ENCODE results near the gene FERMT3.

Gene FERMT3

DNA sequence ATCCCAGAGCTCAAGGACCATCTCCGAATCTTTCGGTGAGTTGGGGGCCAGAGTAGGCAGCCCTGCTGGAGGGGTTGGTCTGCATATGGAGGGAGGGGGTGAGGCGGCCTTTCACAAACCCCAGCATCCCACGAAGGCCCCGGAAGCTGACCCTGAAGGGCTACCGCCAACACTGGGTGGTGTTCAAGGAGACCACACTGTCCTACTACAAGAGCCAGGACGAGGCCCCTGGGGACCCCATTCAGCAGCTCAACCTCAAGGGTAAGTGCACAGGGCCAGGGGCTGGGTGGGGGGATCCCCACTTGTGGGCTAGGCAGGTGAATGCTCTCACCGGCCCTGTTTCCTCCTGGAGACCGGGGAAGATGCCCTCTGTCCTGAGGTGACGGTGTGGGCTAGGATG, 13.2 kb downstream of the FERMT3 start:
- no peak overlapping the region for H3K4me3 ChIP-seq (ENCODE audit: control insufficient read depth, low read depth, low read length)
- no peak for DNase-seq (ENCODE audit: low read depth)
- TF ChIP-seq, protein P1, sequence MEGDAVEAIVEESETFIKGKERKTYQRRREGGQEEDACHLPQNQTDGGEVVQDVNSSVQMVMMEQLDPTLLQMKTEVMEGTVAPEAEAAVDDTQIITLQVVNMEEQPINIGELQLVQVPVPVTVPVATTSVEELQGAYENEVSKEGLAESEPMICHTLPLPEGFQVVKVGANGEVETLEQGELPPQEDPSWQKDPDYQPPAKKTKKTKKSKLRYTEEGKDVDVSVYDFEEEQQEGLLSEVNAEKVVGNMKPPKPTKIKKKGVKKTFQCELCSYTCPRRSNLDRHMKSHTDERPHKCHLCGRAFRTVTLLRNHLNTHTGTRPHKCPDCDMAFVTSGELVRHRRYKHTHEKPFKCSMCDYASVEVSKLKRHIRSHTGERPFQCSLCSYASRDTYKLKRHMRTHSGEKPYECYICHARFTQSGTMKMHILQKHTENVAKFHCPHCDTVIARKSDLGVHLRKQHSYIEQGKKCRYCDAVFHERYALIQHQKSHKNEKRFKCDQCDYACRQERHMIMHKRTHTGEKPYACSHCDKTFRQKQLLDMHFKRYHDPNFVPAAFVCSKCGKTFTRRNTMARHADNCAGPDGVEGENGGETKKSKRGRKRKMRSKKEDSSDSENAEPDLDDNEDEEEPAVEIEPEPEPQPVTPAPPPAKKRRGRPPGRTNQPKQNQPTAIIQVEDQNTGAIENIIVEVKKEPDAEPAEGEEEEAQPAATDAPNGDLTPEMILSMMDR (IDR thresholded peaks at IDR 0.05; ENCODE audit: control insufficient read depth, insufficient read depth, low read depth, low read length, missing control alignments), result no peak

DNA sequence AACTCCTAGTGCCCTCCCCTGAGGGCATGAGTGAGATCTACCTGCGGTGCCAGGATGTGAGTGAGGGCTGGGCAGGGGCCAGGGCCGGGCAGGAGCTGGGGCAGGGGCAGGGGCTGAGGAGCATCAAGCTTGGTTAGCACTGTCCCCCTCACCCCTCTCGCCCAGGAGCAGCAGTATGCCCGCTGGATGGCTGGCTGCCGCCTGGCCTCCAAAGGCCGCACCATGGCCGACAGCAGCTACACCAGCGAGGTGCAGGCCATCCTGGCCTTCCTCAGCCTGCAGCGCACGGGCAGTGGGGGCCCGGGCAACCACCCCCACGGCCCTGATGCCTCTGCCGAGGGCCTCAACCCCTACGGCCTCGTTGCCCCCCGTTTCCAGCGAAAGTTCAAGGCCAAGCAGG, 13.8 kb downstream of the FERMT3 start:
- DNase-seq (ENCODE audit: low read depth), result no peak
- TF ChIP-seq, protein P1 (IDR thresholded peaks at IDR 0.05; ENCODE audit: control insufficient read depth, insufficient read depth, low read depth, low read length, missing control alignments), result no peak
- no peak overlapping the region for H3K4me3 ChIP-seq (ENCODE audit: control insufficient read depth, low read depth, low read length)

DNA sequence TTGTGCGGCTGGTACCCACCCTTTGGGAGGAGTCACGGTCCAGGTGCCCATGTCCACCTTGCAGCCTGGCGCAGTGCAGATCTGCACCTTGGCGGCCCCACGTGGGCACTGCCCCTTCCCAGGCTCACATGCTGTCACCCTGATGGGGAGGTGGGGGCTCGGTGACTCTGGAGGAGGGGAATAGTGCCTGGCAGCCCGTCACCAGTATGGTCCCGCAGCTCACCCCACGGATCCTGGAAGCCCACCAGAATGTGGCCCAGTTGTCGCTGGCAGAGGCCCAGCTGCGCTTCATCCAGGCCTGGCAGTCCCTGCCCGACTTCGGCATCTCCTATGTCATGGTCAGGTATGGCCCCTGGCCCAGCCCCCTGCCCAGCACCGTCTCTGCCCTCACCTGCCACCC, 14.3 kb downstream of the FERMT3 start:
- TF ChIP-seq, protein P1 (IDR thresholded peaks at IDR 0.05; ENCODE audit: control insufficient read depth, insufficient read depth, low read depth, low read length, missing control alignments), result no peak
- no peak overlapping the region for H3K4me3 ChIP-seq (ENCODE audit: control insufficient read depth, low read depth, low read length)
- no peak for DNase-seq (ENCODE audit: low read depth)

DNA sequence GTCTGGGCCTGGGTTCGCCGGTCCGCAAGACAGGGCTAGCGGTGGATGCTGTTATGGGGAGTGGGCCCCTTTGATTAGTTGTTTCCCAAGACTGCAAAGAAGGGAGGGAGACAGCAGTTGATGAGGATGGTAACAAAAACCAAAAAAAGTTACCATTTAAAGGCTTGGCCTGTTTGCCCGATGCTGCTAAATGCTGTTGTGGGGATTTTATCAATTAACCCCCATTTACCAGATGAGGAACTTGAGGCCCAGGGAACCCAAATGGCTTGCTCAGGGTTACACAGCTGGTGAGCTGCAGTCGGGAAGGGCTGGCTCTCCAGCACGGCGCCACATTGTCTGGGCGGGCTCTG, 16.1 kb downstream of the FERMT3 start:
- H3K4me3 ChIP-seq (ENCODE audit: control insufficient read depth, low read depth, low read length), result no peak overlapping the region
- TF ChIP-seq, protein P1 (IDR thresholded peaks at IDR 0.05; ENCODE audit: control insufficient read depth, insufficient read depth, low read depth, low read length, missing control alignments), result no peak
- DNase-seq (ENCODE audit: low read depth), result no peak

DNA sequence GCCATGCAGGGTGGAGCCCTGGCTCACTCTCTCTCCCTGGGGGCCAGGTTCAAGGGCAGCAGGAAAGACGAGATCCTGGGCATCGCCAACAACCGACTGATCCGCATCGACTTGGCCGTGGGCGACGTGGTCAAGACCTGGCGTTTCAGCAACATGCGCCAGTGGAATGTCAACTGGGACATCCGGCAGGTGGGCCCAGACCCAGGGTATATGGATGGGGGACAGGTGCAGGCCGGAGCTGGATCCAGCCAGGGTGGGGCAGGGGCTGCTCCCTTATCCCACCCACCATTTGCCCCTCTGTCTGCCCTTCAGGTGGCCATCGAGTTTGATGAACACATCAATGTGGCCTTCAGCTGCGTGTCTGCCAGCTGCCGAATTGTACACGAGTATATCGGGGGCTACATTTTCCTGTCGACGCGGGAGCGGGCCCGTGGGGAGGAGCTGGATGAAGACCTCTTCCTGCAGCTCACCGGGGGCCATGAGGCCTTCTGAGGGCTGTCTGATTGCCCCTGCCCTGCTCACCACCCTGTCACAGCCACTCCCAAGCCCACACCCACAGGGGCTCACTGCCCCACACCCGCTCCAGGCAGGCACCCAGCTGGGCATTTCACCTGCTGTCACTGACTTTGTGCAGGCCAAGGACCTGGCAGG, 16.6 kb downstream of the FERMT3 start:
- H3K4me3 ChIP-seq (ENCODE audit: control insufficient read depth, low read depth, low read length), result no peak overlapping the region
- TF ChIP-seq, protein P1 (IDR thresholded peaks at IDR 0.05; ENCODE audit: control insufficient read depth, insufficient read depth, low read depth, low read length, missing control alignments), result no peak
- no peak for DNase-seq (ENCODE audit: low read depth)

DNA sequence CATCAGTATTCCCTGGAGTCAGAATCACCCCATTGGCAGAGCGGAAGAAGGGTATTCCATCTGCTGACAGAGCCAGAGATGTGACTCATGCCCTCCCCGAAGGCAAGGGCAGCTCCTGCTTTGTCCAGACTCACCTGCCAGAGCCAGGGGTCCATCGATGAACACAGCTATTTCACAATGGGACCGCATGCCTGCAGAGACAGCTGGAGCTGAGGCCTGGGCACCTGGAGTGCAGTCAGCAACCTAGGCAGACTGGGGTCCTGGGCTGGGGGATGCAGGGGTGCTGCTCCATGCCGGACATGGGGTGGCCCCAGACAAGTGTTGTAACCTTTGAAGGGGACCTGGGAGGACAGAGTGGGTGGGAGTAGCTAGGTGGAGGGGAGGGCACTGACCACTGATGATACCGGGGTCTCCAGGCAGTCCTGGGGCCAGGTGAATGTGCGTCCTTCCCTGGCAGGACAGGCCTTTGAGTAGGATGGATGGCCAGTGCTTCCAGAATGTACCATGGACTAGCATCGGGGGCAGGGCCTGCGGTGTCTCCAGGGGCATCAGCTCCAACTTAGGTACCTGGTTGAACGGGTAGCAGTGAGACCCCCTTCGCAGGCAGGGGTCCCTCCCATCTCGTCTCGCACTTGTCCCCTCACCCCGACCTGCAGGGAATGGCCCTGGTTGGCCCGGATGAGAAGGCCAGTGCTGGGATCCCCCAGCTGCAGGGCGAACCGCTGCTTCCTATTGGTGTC, 17.8 kb downstream of the FERMT3 start:
- no peak for DNase-seq (ENCODE audit: low read depth)
- H3K4me3 ChIP-seq (ENCODE audit: control insufficient read depth, low read depth, low read length), result no peak overlapping the region
- TF ChIP-seq, protein P1 (IDR thresholded peaks at IDR 0.05; ENCODE audit: control insufficient read depth, insufficient read depth, low read depth, low read length, missing control alignments), result no peak

All from AG09309 (cell line).